Activated CD4-positive, CD25-positive, alpha-beta regulatory T cell treated with anti-CD3 and anti-CD28 coated beads, Interleukin-2, amount 50 U/mL, for 24 hours (primary cell): Measurements from ENCODE around the gene POGLUT3.
A peak's percentile ranks its signal among the peaks of the same experiment; 100 is the strongest.

Experiments
- ATAC-seq, 2 donors: fragments of 150-1000 bp; cut with Tn5 transposase; one replicate each; pipeline ENCODE4 v1.10.0; 2021; ENCODE audit warnings: mild to moderate bottlenecking in 1 of 2, moderate library complexity in 1 of 2

The POGLUT3 gene, protein sequence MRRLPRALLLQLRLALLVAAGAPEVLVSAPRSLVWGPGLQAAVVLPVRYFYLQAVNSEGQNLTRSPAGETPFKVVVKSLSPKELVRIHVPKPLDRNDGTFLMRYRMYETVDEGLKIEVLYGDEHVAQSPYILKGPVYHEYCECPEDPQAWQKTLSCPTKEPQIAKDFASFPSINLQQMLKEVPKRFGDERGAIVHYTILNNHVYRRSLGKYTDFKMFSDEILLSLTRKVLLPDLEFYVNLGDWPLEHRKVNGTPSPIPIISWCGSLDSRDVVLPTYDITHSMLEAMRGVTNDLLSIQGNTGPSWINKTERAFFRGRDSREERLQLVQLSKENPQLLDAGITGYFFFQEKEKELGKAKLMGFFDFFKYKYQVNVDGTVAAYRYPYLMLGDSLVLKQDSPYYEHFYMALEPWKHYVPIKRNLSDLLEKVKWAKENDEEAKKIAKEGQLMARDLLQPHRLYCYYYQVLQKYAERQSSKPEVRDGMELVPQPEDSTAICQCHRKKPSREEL

DNA sequence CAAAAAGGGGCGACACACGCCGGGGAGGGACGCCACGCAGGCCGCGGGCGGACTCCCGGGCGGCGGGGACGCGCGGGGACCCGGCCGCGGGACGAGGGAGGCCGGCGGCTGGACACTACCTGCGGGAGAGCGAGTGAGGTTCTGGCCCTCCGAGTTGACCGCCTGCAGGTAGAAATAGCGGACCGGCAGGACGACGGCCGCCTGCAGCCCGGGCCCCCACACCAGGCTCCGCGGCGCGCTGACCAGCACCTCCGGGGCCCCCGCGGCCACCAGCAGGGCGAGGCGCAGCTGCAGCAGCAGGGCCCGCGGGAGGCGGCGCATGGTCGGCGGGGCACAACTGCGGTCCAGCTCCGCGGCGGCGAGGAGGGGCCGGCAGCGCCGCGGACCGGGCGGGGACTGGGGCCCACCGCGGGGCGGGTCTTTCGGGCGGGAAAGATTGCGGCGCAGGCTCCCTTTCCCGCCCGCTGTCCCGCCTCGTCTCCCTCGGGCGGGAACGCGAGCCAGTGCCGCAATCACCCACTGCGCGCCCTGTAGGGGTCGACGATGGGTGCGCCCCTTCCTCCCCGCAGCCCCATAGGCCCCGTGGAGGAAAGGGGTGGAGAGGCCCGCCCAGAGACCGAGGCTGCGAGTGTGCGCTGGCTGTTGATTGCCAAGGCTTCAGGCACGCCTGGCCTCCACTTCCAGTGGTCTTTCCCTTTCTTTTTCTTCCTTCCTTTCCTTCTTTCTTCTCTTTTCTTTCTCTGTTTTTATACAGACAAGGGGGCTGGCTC is at the start of gene POGLUT3:
POGLUT3 (minus strand) TSS at position 339 of the 770 bp plus-strand sequence; CDS start at position 321, 18 bp downstream.
- ATAC-seq, result peak; percentile 44 to 50

- no peak for ATAC-seq
These were observed 47.8 kb upstream of the POGLUT3 start for GRCh38 chr11:108545909-108546501.

DNA sequence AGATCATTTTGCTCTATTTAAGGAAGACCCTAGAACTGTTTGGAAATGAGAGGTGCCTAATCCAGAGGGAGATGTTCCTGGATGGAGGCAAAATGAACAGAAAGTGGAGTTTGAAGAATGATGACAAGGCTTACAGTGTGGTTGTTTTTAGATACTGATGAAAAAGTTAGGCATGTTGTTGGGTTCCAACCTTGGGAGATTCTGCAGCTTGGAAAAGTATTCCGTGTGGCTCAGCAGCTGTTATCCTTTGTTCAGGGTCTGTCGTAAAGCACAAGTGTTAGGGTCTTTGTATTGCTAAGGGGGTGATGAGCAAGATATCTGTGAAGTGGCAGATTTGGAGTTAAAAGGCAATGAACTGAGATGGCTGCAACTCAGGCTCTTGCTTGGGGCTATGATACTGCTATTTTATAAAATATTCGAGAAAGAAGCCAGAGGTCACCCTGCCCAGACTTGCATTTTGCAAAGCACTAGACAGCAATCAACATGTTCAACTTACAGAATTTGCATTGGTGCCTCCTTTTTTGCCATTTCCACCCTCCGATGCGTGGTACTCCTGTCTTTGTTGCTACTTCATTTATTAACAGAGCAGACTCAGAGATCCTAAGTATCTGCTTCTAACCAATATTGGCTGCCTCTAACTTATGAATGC is 45.3 kb upstream of the POGLUT3 start:
- ATAC-seq, result no peak

DNA sequence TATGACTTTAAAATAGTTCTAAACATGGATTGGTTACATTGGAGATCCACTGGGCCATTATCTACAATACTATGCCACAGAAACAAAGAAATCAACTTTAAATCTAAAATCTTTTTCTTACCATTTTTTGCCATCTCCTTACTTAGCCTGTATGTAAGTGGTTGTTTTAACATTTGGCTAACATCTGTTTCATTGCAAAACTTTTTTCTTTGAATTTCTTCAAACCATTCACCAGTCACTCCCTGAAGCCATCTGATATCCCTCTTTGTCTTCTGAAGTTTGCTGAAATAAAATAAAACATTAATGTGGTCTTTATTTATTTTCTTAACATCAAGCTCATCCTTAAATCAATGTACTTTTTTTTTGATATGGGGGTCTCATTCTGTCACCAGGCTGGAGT is 43.3 kb upstream of the POGLUT3 start:
- no peak for ATAC-seq

GRCh38 chr11:108538502-108538901 is 40.3 kb upstream of the POGLUT3 start:
- no peak for ATAC-seq

DNA sequence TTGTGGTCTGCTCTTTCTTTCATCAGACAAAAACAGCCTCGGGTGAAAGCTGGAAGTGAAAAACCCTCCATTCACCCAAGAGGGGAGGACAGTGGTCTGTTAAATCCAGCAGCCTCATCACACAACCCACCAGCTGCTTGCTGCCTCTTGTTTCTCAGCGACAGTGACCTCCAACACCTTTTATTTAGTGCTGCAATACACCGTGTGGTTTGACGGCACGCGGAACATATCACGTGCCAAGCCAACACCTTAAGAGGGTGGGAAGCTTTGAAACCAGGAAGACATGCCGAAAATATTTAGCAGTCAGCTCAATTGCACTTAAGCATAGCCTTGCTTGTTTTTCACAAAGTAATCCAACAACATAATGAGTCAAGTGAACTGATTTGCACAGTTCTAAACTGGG is 39.8 kb upstream of the POGLUT3 start:
- no peak for ATAC-seq

DNA sequence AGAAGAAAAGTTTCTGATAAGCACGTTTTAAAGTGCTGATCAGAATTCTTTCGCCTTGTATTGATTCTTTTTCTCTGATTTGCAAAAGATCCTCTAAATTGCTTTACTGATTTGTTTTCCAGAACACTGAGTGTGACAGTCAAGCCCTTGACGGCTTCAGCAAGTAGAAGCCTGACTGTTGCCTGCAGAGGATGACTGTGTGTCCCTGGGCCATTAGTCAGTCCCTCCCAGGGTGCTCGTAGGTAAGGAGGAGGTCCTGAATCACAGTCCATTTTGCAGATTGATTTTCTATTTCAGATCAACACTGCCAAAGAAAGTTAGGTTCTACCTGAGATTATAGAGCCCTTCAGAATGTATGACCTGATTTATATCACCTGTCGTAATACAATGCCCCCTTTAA is 38.6 kb upstream of the POGLUT3 start:
- ATAC-seq, result no peak

GRCh38 chr11:108535384-108535955 is 37.3 kb upstream of the POGLUT3 start:
- no peak for ATAC-seq

- no peak for ATAC-seq
These were observed 36.2 kb upstream of the POGLUT3 start for GRCh38 chr11:108534274-108534882.

- no peak for ATAC-seq
These were observed 32.2 kb upstream of the POGLUT3 start for GRCh38 chr11:108530426-108530825.

GRCh38 chr11:108527382-108527781 is 29.2 kb upstream of the POGLUT3 start:
- no peak for ATAC-seq

DNA sequence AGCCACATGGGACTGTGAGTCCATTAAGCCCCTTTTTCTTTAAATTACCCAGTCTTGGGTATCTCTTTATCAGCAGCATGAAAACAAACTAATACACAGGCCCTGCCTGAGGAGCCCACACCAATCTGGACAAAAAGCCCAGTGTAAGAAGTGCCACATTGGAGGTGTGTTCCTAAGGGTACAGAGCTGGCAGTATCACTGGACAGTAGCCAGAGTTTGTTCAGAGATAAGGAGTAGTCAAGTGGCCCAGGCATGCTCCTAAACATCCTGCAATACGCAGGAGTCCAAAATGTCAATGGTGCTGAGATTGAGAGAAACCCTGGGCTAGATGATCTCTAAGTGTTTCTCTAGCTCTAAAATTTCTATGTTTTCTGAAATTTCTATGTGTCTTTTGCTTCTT is 27.0 kb upstream of the POGLUT3 start:
- ATAC-seq, result no peak

DNA sequence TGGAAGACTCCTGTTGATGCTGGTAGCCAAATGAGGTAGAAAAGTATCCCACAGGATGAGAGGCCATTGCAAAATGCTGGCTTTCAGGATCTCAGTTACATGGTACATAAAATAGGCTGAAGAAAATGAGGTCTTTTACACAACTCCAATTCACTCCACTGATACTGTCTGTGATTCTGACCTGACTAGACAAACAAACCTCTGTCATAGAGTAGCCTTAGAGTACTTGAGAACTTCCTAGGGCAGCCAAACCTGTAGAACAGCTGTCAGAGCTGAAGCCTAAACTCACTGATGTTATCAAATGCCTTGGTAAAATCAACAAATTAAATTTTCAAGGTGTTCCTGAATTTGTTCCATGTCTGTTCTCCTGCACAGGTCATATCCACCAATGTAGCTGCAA is 26.2 kb upstream of the POGLUT3 start:
- no peak for ATAC-seq

DNA sequence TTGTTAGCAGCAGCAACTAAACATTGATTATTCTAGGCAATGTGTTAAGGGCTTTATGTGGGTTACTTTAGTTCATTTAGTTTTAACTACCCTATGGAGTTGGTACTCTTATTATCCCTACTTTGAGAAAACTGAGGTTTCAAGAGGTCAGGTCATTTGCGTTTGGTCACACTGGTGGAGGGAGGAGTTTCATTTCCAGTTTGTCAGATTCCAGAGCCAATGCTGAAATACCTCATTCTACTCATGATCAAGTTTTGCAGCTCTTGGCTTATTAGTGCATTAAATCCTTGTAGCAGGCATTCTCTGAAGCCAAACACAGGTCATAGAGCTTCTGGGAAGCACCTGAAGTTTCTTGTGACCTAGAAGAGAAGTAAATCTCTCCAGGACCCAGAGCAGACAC is 24.1 kb upstream of the POGLUT3 start:
- no peak for ATAC-seq

- ATAC-seq, result no peak
These were observed 20.4 kb upstream of the POGLUT3 start for GRCh38 chr11:108518581-108518980.

GRCh38 chr11:108516125-108516524 is 17.9 kb upstream of the POGLUT3 start:
- no peak for ATAC-seq

DNA sequence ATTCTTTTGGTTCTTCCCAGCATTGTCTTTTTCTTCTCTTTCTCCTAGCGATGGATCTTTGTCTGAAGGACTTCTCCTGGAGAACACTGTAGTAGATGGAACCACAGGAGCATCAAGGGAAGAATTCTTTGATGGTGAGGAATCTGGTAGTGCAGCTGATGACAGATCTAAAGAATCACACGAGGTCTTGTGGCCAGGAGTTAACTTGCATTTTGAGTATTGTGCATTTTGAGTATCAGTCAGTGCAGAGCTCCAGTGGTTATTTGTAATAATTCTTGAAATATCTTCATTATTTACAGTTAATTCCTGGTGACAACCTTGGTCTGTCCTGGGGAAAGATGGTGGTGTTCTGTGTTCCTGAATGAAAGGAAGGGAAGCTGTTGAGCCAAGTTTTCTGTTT is 14.5 kb upstream of the POGLUT3 start:
- no peak for ATAC-seq

- ATAC-seq, result no peak
These were observed 13.8 kb upstream of the POGLUT3 start for GRCh38 chr11:108511851-108512474.

DNA sequence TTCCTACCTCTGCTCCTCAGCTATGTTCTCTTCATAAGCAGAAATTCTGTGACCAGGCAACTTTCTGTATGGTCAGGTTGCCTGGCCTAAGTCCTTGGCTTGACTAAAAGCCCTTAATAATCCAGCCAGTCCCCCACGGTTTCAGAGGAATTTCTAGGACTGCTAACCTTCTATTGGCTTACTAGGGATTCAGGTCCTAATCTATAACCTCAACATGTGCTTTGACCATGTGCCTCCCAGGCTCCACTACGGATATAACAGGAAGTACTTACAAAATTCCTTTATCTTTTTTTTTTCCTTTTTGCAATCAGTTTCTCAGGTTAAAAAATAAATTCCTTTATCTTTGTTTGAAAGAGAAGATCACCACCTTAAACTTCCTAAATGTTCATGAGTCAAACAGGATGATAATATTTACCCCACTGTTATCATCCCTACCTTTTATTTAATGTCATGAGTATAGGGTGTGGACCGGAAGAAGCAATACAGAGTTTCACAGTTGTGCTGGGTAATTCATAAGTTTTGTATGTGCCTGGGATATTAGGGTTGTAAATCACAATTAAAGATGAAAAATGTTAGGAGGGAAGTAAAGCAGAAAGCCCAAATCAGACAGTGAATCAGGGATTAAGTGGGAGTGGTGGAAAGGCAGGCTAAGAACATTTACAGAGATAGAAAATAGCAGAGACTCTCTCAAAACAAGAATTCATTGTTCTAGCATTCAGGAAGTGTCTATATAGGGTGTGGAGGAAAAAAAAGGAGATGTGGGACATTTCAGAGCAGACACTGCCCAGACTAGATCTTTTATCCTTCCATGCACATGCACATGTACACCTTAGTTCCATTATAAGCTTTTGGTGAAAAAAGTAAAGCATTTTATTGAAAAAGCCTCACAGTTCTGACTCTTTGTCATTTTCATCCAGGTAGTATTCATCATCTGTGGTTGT is 10.7 kb upstream of the POGLUT3 start:
- ATAC-seq, result no peak

DNA sequence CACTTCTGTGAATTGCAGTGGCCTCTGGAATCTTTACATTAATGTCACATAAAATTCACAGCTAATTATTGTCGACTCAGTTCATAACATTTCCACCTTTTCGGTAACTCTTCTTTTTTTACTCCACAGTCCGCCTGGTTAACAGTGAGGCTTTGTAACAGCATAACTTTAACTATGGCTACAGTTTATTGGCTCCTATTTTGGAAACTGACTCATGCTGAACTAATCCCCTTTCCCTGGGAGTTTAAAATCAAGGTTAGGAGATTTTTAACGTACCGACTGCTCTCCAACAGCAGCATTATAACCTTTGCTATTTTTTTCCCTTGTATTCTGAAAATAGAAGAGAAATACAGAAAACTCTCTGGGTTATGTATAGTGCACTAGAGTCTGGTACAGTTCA is 3.2 kb upstream of the POGLUT3 start:
- ATAC-seq, result no peak
